Neural cell (in vitro differentiated cells): ENCODE measurements around the gene RAB33B. TPM values are rescaled to one million over a fixed set of nuclear protein-coding genes. Genes with fewer than 3 reads are reported as not detected.
"Not testable (repeated sequence)": the region's sequence is repeated elsewhere in the genome, so short reads cannot be mapped to it uniquely, and the experiment has no call there.

Experiments used
- H2AFZ ChIP-seq: fragments of 200-600, 300-800 bp; sonication (generic), shearing (Covaris generic); 2 replicates; pipeline ENCODE4 v1.6.0; 2014; ENCODE audit warnings: low read depth, mild to moderate bottlenecking, antibody characterized with exemption, low read length, moderate library complexity
- H3F3A ChIP-seq: fragments of 200-600 bp; shearing (Covaris generic); 2 replicates; pipeline ENCODE4 v1.6.1; 2016; ENCODE audit warnings: mild to moderate bottlenecking, moderate library complexity, mixed read lengths, antibody characterized with exemption, low read length; ENCODE audit not compliant: insufficient read depth, poor library complexity, severe bottlenecking
- H3K27ac ChIP-seq: fragments of 200-600, 300-800 bp; sonication (generic), shearing (Covaris generic); 2 replicates; pipeline ENCODE4 v1.5.1; 2014; ENCODE audit warnings: mild to moderate bottlenecking, low read length, moderate library complexity
- H3K27me3 ChIP-seq: fragments of 300-800, 200-600 bp; sonication (generic), shearing (Covaris generic); 2 replicates; pipeline ENCODE4 v1.6.0; 2014; ENCODE audit warnings: mild to moderate bottlenecking, low read depth, low read length, moderate library complexity; ENCODE audit not compliant: insufficient read depth
- H3K36me3 ChIP-seq: fragments of 300-800, 200-600 bp; sonication (generic), shearing (Covaris generic); 2 replicates; pipeline ENCODE4 v1.5.1; 2014; ENCODE audit warnings: mild to moderate bottlenecking, antibody characterized with exemption, low read length, moderate library complexity; ENCODE audit not compliant: insufficient read depth
- H3K4me2 ChIP-seq: fragments of 300-800, 200-600 bp; sonication (generic), shearing (Covaris generic); 2 replicates; pipeline ENCODE4 v1.6.0; 2014; ENCODE audit warnings: mild to moderate bottlenecking, low read length
- H3K4me3 ChIP-seq: fragments of 300-800, 200-600 bp; sonication (generic), shearing (Covaris generic); 2 replicates; pipeline ENCODE4 v1.5.1; 2014; ENCODE audit warnings: mild to moderate bottlenecking, low read length, moderate library complexity
- H3K79me2 ChIP-seq: fragments of 200-600 bp; shearing (Covaris generic); replicated peaks from 2 replicates; pipeline ENCODE4 v1.6.0; 2014; ENCODE audit warnings: mild to moderate bottlenecking, low read length, moderate library complexity; ENCODE audit not compliant: insufficient read depth
- H3K9ac ChIP-seq: fragments of 300-800, 200-600 bp; sonication (generic), shearing (Covaris generic); 2 replicates; pipeline ENCODE4 v1.6.1; 2016; ENCODE audit warnings: mild to moderate bottlenecking, low read length, mixed read lengths
- H3K9me2 ChIP-seq: fragments of 200-600 bp; shearing (Covaris generic); 2 replicates; pipeline ENCODE4 v1.6.1; 2016; ENCODE audit warnings: mild to moderate bottlenecking, low read length, mixed read lengths; ENCODE audit not compliant: insufficient read depth
- H3K9me3 ChIP-seq: fragments of 200-600, 300-800 bp; sonication (generic), shearing (Covaris generic); 2 replicates; pipeline ENCODE4 v1.6.1; 2016; ENCODE audit warnings: mild to moderate bottlenecking, mixed run types, low read length, moderate library complexity, mixed read lengths
- H4K20me1 ChIP-seq: fragments of 200-600 bp; shearing (Covaris generic); 2 replicates; pipeline ENCODE4 v1.6.1; 2016; ENCODE audit warnings: mild to moderate bottlenecking, mixed run types; ENCODE audit not compliant: insufficient read depth
- CTCF ChIP-seq: fragments of 450-650 bp; IDR thresholded peaks from 2 replicates; pipeline ENCODE4 v1.5.1; 2014; ENCODE audit warnings: antibody characterized with exemption, mild to moderate bottlenecking, moderate library complexity; ENCODE audit not compliant: poor library complexity, severe bottlenecking
- EZH2 ChIP-seq: fragments of 200-600, 300-800 bp; shearing (Covaris generic), sonication (generic); IDR thresholded peaks from 2 replicates; pipeline ENCODE4 v1.6.1; 2014; ENCODE audit warnings: antibody characterized with exemption, low read length, borderline replicate concordance, mild to moderate bottlenecking; ENCODE audit not compliant: insufficient read depth, poor library complexity, severe bottlenecking
- MXI1 ChIP-seq: fragments of 450-650 bp; conservative IDR thresholded peaks from 2 replicates; pipeline ENCODE4 v1.6.1; 2014; ENCODE audit warnings: antibody characterized with exemption, mild to moderate bottlenecking; ENCODE audit not compliant: poor library complexity, severe bottlenecking
- POLR2AphosphoS5 ChIP-seq: IDR thresholded peaks from 2 replicates; pipeline ENCODE4 v1.6.1; 2012
- RAD21 ChIP-seq: fragments of 450-650 bp; conservative IDR thresholded peaks from 2 replicates; pipeline ENCODE4 v1.6.1; 2014; ENCODE audit warnings: antibody characterized with exemption, mild to moderate bottlenecking, moderate library complexity
- REST ChIP-seq: IDR thresholded peaks from 2 replicates; pipeline ENCODE4 v1.6.1; 2012; ENCODE audit warnings: borderline replicate concordance
- SMC3 ChIP-seq: fragments of 450-650 bp; conservative IDR thresholded peaks from 2 replicates; pipeline ENCODE4 v1.6.1; 2014; ENCODE audit warnings: antibody characterized with exemption, mild to moderate bottlenecking, moderate library complexity; ENCODE audit not compliant: poor library complexity
- TAF1 ChIP-seq: IDR thresholded peaks from 2 replicates; pipeline ENCODE4 v1.6.1; 2012; ENCODE audit warnings: low read depth
- polyA plus RNA-seq: library from polyadenylated mRNA; depleted of rRNA; stranded (reverse); fragments of >200 nt; gene quantifications from 2 replicates; pipeline ENCODE4 v1.2.3, GENCODE V29; 2014

Gene RAB33B
- polyA plus RNA-seq, 1 donor from 2014 or later: 8.6 TPM

- no peak overlapping the region for H3K27ac ChIP-seq
- no peak overlapping the region for H3K4me3 ChIP-seq
- H3K9me3 ChIP-seq: no peaks in the 10 kb centered on the region
- no peaks in the 10 kb centered on the region for H3K9me2 ChIP-seq
- H4K20me1 ChIP-seq: no peaks in the 10 kb centered on the region
- H3K36me3 ChIP-seq: no peaks in the 10 kb centered on the region
- H3K4me2 ChIP-seq: no peak overlapping the region
- TF ChIP-seq SMC3: no peak
- no peak for TF ChIP-seq CTCF
- no peak for TF ChIP-seq POLR2AphosphoS5
- TF ChIP-seq MXI1: no peak
- TF ChIP-seq EZH2: no peak
- no peak for TF ChIP-seq TAF1
- TF ChIP-seq RAD21: no peak
- no peak for TF ChIP-seq REST
- H2AFZ ChIP-seq: no peak overlapping the region
- H3F3A ChIP-seq: no peaks in the 10 kb centered on the region
- H3K27me3 ChIP-seq: no peaks in the 10 kb centered on the region
- no peak overlapping the region for H3K9ac ChIP-seq
- H3K79me2 ChIP-seq: no peaks in the 10 kb centered on the region
These were observed 10.3 kb upstream of the RAB33B start for GRCh38 chr4:139443661-139444060.

DNA sequence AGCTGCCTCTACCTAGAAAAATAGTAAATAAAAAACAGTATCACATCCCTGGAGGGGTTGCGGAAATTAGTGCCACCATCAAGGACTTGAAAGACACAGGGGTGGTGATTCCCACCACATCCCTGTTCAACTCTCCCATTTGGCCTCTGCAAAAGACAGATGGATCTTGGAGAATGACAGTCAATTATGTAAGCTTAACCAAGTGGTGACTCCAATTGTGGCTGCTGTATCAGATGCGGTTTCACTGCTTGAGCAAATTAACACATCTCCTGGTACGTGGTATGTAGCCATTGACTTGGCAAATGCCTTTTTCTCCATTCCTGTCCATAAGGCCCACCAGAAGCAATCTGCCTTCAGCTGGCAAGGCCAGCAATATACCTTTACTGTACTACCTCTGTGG is 9.0 kb upstream of the RAB33B start:
- H3K9ac ChIP-seq, H3K4me3 ChIP-seq, H3F3A ChIP-seq, H4K20me1 ChIP-seq, H3K9me3 ChIP-seq, H3K4me2 ChIP-seq, H3K9me2 ChIP-seq, H2AFZ ChIP-seq, H3K36me3 ChIP-seq, H3K27ac ChIP-seq, H3K79me2 ChIP-seq, H3K27me3 ChIP-seq: not testable (repeated sequence)

- not testable (repeated sequence) for H3K27me3 ChIP-seq, H3K9me3 ChIP-seq, H3F3A ChIP-seq, H4K20me1 ChIP-seq, H3K79me2 ChIP-seq, H3K4me3 ChIP-seq, H3K9me2 ChIP-seq, H3K4me2 ChIP-seq, H3K27ac ChIP-seq, H3K9ac ChIP-seq, H3K36me3 ChIP-seq, H2AFZ ChIP-seq
These were observed 6.8 kb upstream of the RAB33B start for GRCh38 chr4:139447078-139447477.
